Measurements from ENCODE around the gene NDUFAF2.
"Not testable (repeated sequence)": the region's sequence is repeated elsewhere in the genome, so short reads cannot be mapped to it uniquely, and the experiment has no call there.

The NDUFAF2 gene

DNA sequence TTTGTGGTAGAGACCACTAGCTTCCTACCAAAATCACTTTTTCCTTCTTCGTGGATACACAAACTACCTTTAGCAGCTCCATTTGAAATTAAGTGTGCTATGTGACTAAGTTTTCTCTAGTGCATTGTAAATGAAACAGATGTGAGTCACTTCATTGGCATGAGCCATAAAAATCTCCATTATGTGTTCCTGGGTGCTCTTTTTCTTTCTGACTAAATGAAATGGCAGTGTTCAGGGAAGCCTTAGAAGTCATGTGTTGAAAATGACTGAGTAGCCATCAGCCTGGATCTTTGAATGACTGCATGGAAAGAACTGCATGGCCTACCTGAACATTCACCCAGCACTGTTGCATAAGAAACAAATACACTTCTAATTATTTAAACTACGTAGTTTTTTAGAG is 107.9 kb downstream of the NDUFAF2 start:
- DNase-seq, result no peak

DNA sequence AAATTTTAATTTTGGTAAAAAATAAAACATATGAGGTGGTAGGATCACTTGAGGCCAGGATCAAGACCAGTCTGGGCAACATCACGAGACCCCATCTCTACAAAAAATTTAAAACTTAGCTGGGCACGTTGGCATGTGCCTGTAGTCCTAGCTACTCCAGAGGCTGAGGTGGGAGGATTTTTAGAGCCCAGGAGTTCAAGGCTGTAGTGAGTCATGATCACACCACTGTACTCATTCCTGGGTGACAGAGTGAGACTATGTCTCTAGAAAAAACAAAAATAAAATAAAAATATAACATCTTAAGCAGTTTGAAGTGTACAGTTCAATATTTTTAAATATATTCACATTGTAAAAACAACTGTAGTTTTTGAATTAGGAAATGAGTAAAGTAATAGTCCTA is 108.9 kb downstream of the NDUFAF2 start:
- no peak for DNase-seq

DNA sequence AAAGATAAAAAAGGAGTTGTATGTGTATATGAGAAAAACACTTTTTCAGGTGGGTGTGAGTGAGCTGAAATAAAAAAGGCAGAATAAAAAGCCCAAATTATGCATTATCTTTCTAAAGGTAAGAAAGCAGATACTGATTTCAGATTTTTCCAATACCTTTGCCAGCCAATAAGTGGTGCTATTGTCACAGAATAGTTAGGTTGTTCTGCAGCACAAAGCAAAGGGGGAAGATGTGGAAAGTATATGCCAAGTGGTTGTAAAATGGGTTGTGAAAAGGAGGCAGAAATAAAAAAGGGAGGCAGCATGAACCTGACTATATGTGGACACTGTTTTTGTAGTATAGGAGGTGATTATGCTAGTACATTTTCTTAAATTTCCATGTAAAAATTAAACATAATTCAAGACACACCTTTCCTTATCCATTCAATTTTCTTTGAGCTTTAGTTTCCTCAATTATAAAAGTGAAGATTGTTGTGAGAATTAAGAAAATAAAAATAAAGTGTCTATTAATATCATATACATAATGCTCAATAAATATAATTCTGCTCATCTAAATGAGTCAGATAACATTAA is 110.5 kb downstream of the NDUFAF2 start:
- DNase-seq, result peak; percentile 33 to 64

DNA sequence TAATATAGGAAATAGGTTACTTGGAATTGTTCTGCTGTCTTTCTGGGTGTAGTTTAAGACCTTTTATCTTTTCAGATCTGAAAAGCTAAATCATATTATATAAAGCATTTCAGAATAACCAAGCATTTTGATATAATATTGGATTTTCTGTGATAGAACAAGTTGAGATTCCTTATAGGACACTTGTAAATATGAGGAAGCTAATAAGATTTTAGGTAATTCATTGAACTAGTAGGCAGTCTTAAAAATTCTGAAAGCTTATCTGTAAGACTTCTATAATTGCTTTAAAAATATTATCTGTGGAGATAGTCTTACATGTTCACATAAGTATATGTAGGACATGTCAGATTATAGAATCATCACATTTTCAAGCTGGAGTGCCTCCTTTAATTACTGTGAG is 114.5 kb downstream of the NDUFAF2 start:
- no peak for DNase-seq

DNA sequence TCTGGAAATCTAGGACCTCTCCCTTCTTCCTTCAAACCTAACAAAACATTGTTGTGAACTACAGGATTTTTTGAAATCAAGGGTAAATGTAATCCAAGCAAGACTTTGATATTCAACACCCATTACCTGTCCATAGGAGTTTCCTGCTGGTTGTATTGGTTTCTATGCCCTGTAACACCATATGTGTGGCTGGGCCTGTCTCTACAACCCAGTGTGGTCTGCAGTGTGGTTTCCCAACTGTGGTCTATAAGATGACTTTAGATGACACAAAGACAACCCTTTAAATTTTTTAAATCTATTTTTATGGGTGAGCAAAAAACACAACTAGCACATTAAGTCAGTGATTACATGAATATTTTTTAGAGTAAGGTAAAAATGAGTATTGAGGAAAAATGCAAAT is 124.1 kb downstream of the NDUFAF2 start:
- no peak for DNase-seq

DNA sequence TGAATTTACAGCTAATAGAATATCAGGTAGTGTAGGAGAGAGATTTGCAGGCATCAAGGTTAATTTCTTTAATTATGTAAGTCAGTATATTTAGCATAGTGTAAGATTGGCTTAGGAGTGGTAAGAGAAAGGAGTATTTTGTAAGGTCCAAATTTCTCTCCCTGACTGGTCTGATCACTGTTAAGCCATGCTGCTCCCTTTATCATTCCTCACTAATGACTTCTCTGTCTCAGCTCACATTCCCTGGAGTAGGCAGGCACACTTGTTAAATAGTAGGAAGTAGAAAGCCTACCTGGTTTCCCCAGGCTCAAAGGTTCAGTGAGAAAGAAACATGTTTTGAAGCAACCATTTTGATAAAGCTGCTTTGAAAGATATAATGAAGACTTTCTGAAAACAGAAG is 126.5 kb downstream of the NDUFAF2 start:
- DNase-seq, result no peak

GRCh38 chr5:61076626-61077025 is 131.6 kb downstream of the NDUFAF2 start:
- DNase-seq, result peak; percentile 34 to 40

- DNase-seq, result no peak
Measured at GRCh38 chr5:61081741-61082140, 136.7 kb downstream of the NDUFAF2 start.

- no peak for DNase-seq
Measured at GRCh38 chr5:61082516-61083280, 137.7 kb downstream of the NDUFAF2 start.

GRCh38 chr5:61084658-61085057 is 139.7 kb downstream of the NDUFAF2 start:
- DNase-seq, result no peak

DNA sequence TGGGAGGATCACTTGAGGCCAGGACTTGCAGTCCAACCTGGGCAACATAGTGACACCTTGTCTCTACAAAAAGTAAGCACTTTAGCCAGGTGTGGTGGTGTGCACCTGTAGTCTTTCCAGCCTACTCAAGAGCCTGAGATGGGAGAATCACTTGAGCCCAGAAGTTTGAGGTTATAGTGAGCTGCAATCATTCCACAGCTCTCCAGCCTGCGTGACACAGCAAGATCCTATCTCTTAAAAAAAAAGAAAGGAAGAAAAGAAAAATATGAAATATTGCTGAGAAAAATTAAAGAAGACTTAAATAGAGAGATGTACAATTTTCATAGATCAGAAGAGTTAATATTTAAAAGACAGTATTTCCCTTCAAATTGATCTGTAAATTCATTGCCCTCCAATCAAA is 140.9 kb downstream of the NDUFAF2 start:
- DNase-seq, result no peak

- DNase-seq, result no peak
Measured at GRCh38 chr5:61087921-61088320, 142.9 kb downstream of the NDUFAF2 start.

- DNase-seq, result no peak
Measured at GRCh38 chr5:61089351-61089750, 144.3 kb downstream of the NDUFAF2 start.

DNA sequence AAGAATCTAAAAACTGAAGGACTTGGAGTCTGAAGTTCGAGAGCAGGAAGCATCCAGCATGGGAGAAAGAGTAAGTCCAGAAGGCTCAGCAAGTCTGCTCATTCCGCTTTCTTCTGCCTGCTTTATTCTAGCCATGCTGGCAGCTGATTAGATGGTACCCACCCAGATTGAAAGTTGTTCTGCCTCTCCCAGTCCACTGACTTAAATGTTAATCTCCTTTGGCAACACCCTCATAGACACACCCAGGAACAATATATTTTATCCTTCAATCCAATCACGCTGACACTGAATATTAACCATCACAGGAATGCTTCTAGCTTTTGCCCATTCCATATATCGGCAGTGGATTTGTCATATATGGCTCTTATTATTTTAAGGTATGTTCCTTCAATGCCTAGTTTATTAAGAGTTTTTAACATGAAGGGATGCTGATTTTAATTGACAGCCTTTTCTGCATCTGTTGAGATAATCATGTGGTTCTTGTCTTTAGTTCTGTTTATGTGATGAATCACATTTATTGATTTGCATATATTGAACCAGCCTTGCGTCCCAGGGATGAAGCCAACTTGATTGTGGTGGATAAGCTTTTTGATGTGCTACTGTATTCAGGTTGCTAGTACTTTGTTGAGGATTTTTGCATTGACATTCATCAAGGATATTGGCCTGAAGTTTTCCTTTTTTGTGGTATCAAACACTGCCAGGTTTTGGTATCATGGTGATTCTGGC is 148.2 kb downstream of the NDUFAF2 start:
- not testable (repeated sequence) for DNase-seq

DNA sequence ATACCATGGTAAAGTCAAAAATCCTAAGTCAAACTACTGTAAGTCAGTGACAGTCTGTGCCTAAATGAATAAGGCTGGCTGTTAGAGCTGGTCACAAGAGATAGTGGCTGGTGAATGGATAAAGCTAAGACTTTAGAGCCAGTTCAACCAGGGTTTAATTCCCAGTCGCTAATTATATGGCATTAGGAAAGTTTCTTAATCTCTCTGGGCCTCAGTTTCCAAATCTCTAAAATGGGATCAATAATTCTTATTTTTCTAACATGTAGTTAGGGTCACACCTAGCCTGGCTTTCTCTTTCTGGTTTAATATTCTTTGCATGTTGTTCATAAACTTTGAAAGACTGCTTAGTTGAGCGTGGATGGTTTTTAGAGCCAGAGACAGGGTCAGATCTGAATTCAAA is 152.5 kb downstream of the NDUFAF2 start:
- DNase-seq, result no peak

- DNase-seq, result no peak
Measured at GRCh38 chr5:61098251-61098995, 153.4 kb downstream of the NDUFAF2 start.

DNA sequence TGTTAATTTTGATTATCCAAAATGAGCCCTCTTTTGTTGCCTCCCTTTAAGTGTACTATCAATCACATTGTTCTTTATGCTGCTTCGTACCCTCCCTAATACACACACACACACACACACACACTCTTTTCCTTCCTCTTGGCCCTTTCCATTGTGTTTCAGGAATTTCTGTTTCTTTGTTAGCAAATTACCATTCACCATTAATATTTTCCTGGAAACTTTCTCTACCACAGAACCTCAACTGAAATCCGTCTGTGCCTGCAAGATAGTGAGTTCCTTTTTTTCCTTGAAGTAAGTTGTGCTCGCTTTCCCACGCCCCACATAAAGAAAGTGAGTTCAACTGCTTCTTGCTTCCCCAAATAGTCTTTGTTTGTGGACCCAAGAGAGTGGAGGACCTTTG is 155.4 kb downstream of the NDUFAF2 start:
- peak in 1 of 2 donors; percentile 10 for DNase-seq

- DNase-seq, result no peak
Measured at GRCh38 chr5:61114441-61114840, 169.4 kb downstream of the NDUFAF2 start.

- no peak for DNase-seq
Measured at GRCh38 chr5:61115968-61116367, 171.0 kb downstream of the NDUFAF2 start.

GRCh38 chr5:61119066-61119465 is 174.1 kb downstream of the NDUFAF2 start:
- no peak for DNase-seq

DNA sequence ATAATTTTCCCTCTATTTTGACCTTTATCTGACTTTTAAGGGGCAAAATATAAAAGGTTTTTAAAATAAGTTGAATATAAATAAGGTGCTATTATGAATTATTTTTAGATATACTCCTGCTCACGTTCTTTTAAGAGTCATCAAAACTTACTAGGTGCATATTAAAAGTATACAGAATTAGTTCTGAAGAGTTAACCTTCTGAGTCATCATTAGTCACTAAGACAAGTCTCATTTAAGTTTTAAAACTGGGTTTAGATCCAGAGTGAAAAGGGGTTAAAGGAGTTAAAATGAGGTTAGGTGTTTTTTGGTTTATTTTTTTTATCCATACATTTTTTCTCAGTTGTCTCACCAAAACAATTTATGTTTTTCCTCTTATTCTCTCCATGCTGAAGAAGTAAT is 175.5 kb downstream of the NDUFAF2 start:
- DNase-seq, result no peak

DNA sequence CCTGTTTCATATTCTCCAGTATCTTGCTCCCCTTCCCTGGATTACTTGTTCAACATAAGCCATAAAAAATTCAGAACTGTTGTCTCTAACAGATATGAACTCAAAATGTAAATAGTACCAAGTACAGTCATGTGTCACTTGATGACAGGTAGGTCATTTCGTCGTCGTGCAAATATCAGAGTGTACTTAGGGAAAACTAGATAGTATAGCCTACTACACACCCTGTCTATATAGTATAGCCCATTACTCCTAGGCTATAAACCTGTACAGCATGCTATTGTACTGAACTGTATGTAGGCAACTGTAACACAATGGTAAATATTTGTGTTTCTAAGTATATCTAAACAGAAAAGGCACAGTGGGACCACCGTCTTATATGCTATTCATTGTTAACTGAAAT is 178.1 kb downstream of the NDUFAF2 start:
- DNase-seq, result no peak

- no peak for DNase-seq
Measured at GRCh38 chr5:61130289-61130688, 185.3 kb downstream of the NDUFAF2 start.

Measured in inflammatory macrophage treated with lipopolysaccharide for 1 hour (primary cell).